Measurements from ENCODE around the gene RBKS.
"Not testable (repeated sequence)": the region's sequence is repeated elsewhere in the genome, so short reads cannot be mapped to it uniquely, and the experiment has no call there.

Gene RBKS

DNA sequence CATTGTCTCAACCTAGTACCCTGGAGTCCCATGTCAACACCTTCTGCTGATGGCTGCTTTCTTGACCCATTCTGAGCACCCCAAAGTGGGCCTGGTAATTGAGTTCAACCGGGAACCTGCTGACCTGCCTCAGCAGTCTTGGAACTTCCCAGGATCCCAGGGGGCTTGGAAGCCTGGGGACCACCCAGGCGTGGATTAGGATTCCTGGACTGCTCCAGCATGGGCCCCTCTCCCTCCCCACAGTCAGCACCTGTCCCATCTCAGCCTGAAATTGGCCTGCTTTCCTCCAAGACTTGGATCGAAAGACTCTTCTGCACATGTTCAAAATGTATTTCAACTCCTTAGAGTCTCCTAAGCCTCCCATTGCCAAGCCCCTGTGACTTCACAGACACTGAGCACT is 134.1 kb downstream of the RBKS start:
- DNase-seq: no peak

DNA sequence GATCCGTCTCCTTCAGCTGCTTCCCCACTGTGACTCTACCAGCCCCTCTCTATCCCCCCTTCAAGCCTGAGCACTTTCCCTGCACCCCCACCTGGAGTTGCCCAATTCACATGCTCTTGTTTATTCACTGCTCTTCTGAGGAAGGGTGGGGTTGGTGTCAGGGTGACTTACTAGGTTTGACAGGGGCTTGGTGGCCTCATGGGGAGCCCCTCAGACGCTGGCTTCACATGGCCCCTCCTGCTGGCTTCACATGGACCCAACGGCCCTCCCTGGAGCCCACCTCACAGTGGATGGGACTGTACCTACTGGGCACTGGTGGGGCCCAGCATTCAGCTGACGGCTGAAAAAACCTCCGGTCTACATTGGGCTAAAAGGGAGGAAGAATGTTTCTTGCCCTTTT is 135.4 kb downstream of the RBKS start:
- DNase-seq: peak; percentile 54

DNA sequence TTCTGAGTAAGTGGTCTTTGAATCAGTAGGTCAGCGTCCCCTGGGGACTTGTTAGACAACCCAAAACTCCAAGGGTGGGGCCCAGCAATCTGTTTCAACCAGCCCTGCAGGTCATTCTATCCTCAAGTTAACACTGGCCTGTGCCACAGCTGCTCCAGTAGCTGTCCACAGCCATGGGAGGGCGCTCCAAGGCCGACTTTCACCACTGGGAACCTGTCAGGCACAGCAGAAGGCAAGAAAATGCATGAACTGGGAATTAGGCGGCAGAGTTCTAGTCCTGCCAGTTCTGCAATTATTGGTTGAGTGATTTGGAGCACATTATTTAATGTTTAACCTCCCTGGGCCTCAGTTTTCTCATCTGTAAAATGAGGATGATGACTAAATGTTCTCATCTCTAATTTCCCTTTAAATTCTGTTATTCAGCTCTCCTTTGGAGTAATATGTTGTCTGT is 136.0 kb downstream of the RBKS start:
- peak; percentile 87 for DNase-seq

DNA sequence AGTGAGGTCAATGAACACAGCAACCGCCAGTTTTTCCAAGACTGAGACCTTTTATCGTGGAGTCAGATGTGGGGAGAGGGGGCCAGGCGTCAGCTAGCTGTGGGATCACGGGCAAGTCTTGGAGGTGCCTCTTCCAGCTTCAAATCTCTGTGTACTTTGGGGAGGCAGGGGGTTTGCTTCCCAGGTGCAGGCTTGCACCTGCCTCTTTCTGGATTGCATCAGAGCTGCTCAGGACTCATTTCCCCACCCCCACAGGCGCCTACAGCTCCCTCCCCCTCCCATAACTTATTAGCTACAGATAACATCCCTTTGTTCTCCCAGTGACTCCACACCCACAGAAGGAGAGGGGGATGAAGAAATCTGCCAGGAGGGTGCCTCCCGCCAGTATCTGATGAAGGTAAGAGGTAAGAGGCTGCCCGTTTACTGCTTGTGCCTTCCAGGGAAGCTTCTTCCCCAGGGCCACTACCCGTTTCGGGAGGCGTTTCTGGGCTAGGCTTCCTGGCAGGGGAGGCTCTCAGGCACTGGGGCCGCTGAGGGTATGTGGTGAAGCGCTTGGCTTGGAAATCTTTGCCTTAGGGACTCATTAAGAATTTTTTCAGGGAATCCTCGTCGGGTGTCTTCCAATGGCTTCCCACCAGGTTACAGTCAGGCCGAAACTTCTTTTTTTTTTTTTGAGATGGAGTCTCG is 137.5 kb downstream of the RBKS start:
- peak; percentile 47 for DNase-seq

DNA sequence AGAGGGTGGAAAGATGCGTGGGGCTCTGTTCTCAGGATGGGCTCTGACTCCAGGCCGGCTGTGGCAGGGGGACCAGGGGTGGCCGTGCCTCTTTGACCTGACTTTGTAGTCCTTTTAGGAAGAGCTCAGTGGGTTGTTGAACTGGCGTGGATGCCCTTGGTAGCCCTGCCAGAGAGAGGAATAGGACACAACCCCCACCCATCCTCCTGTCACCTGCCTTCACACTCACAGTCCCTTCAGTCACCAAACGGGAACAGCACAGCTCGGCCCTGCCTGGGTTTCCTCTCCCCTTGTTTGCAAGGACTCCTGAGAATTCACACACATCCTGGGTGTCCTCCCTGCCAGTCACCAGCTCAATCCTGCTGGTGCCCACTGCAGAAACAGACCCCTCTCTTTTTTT is 138.8 kb downstream of the RBKS start:
- DNase-seq: peak; percentile 9

DNA sequence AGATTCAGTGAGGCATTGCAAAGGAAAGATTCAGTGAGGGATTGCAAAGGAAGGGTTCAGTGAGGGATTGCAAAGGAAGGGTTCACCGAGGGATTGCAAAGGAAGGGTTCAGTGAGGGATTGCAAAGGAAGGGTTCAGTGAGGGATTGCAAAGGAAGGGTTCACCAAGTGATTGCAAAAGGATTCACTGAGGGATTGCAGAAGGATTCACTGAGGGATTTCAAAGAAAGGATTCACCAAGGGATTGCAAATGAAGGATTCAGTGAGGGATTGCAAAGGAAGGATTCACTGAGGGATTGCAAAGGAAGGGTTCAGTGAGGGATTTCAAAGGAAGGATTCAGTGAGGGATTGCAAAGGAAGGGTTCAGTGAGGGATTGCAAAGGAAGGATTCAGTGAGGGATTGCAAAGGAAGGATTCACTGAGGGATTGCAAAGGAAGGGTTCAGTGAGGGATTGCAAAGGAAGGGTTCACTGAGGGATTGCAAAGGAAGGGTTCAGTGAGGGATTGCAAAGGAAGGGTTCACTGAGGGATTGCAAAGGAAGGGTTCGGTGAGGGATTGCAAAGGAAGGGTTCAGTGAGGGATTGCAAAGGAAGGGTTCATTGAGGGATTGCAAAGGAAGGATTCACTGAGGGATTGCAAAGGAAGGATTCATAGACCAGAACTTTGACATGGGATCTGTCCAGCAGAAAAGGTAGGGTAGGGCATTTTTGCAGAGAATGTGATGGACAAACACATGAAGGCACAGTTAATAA is 141.2 kb downstream of the RBKS start:
- peak; percentile 17 for DNase-seq

DNA sequence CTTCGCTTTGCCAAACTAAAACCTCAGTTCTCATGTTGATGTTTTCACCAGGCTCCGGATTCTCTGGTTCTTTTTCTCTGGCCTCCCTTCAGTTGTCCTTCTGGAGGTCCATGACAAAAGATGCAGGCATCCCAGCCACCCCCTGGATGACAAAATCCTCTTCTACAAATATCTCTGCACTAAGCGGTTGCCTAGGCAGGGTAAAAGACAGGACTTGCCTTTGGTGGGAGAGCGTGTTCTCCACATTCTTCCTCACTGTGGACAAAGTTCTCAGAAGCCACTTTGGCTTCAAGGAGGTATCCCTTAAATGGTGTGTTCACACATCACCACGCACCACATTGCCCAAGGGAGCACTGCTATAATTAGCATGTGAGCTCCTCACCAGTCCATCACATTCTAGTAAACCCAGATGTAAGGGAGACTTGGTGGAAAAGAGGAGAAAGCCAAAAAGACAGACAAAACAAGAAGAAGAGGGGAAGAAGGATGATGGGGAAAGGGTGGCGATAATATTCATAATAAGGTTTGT is 142.3 kb downstream of the RBKS start:
- peak; percentile 15 for DNase-seq

DNA sequence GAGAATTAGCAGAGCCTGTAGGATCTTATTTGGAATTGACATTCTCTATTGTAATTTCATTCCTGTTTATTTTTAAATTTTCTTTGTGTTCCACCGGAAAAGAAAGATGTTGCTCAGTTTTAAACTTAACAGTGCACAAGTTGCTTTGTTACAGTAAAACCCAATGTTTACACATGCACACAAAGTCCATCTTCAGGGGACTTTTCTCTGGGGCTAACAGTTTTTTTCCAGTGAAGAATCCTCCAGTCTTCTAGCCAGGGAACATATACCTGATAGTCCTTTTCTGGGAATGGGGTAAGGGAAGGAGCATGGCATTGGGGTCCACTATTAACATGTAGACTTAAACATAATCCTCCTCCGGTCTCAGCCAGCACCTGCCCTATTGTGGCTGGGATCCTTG is 143.9 kb downstream of the RBKS start:
- DNase-seq: no peak

DNA sequence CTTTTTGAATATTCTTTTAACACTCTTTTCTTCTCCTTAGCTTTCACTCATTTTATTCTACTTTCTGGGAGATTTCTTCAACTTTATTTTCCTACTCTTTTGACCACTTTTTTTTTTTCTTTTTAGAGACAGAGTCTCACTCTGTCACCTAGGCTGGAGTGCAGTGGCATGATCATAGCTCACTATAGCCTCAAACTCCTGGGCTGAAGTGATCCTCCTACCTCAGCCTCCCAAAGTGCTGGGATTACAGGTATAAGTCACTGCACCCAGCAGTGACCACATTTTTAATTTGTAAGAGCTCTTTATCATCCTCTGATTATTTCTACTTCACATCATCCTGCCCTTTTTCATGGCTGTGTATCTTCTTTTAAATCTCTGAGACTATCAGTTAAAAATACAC is 144.7 kb downstream of the RBKS start:
- not testable (repeated sequence) for DNase-seq

DNA sequence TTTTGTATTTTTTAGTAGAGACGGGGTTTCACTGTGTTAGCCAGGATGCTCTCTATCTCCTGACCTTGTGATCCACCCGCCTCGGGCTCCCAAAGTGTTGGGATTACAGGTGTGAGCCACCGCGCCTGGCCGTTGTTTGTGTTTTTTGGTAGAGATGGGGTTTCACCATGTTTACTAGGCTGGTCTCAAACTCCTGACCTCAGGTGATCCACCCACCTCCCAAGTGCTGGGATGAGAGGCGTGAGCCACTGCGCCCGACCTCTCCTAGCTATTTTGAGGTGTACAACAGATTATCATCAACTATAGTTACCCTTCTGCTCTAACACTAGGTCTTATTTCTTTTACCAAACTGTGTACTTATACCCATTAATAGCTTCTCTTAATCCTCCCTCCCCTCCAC is 147.6 kb downstream of the RBKS start:
- DNase-seq: peak; percentile 37

DNA sequence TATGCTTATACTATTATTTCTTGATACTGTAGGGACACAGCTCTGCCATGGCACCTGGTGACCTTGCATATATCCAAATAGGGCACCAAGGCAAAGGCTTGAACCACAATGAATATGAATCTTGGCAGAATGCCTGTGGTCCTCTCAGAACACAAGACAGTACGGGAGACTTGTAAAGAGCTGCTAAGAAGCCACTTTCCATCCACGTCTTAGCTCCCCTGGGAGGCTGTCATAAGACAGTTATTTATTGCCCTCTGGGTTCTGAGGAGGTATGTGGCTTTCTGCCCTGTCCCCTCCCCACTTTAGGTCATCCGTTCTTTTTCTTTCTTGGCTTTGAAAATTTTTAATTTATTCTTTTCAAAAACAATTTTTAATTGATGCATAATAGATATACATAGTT is 148.5 kb downstream of the RBKS start:
- DNase-seq: peak; percentile 30

DNA sequence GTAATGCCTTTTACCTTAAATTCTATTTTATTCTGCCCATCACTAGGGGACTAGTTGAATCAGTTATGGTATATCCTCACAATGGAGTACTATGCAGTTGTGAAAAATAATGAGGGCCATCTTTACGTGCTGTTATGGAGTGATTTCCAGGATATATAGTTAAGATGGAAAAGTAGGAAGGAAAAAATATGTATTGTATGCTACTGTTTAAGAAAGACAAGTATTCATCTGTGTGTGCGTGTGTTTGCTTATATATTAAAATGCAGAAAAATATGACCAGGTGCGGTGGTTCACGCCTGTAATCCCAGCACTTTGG is 151.2 kb downstream of the RBKS start:
- DNase-seq: no peak

DNA sequence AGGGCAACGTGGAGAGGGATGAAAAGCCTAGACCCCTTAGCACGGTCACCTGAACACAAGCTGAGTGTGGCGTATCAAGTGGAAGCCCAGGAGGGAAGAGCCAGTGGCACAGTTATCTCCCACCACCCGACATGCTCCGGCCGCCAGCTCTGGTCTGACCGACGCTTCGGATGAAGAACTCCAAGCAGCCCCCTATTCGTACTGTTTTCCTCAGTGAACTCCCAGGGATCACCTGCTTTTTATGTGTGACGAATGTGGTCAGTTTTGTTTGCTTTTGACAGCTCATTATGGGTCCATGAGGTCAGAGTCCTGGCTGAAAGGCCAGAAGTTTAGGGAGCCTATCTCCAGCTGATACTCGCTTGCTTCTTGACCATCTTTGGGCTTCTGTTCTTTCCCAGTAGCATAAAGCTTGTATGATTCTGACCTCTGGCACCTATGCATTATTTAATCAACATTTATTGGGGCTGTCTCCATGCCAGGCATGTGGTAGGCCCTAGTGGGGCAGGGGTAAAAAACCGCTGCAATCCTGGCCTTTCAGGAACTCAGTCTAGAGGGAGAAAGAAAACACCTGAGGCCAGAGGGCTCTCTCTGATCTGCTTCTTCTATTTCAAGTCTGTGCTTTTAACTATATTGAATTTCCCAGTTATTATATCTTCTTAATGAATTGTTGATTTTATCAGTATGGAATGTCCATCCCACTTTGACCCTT is 151.7 kb downstream of the RBKS start:
- DNase-seq: peak; percentile 33

DNA sequence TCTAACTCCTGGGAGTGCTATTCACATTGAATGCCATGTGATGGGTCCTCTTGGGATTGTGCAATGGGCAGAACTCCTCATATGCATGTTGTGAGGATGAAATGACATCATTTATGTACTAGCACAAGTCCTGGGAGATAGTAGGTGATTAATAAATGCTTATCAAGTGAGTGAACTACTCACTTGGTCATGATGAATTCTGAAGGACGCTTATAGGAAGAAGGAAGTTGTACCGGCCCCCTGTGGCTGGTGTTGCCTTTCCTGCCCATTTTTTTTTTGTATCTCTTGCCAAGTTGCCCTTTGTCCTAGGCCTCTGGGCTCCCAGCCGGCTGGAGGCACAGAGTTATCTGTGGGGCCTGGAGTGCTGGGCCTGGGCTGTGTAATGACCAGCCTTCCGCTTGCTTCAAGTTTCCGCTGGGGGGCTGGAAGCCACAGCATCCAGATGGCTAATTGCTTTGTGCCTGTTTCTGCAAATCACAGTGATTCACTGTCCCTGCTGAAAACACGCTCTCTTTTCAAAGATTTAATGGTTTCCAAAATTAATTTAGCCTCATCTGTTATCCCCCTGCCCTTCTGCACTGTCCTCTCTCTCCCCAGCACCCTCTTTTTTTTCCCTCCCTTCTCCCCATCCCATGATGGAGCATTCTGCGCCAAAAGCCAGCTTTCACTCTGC is 152.4 kb downstream of the RBKS start:
- no peak for DNase-seq

DNA sequence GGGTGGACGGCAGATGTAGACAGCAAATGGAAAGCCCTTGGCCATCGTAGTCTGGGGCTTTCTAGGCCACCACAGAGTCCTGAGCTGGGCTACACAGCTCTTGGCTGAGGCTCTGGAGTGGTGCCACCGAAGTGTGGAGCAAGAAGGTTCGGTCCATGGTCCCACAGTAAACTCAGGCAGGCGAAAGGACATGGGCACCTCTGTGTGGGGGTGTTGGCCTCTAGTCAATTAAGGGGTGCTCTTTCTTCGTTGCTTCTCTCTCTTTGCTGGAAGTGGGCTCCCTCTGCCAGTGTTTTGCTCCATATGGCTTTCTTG is 153.3 kb downstream of the RBKS start:
- no peak for DNase-seq

DNA sequence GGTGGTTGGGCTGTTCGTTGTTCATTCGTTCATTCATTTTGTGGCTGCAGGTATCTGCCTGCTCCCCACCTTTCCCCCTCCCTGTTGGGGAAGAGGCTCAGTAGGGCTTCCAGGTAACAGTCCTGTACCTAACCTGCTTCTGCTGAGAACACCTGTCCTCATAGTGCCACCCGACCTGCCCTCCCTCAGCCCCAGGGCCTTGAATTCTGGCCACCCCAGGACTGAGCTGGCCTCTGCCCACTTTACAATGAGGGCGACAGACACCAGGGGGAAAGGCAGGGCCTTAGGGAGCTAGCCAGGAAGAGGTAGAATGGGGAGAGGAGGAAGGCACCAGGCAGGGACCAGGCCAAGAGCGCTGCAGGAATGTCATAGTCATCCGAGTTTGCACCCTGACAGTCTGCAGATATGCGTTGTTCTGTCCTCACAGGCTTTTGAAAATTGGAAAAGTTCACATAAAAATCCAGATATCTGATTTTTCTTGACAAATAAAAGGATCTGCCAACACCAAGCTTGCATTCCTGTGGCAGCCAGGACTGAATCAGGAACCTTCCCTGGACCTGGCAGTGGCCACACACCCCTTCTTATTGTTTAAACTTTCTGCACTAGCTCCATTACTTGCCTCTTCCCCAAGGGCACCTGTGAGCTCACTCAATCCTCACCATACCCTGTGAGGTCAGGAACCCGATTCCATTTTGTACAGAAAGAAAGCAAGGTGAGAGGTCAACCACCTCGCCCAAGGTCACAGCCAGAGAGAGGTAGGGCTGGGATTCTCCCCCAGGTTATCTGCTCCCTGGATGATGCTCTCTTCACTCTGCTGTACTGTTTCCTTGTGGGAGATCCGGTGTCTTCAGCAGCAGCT is 153.9 kb downstream of the RBKS start:
- DNase-seq: peak; percentile 52

DNA sequence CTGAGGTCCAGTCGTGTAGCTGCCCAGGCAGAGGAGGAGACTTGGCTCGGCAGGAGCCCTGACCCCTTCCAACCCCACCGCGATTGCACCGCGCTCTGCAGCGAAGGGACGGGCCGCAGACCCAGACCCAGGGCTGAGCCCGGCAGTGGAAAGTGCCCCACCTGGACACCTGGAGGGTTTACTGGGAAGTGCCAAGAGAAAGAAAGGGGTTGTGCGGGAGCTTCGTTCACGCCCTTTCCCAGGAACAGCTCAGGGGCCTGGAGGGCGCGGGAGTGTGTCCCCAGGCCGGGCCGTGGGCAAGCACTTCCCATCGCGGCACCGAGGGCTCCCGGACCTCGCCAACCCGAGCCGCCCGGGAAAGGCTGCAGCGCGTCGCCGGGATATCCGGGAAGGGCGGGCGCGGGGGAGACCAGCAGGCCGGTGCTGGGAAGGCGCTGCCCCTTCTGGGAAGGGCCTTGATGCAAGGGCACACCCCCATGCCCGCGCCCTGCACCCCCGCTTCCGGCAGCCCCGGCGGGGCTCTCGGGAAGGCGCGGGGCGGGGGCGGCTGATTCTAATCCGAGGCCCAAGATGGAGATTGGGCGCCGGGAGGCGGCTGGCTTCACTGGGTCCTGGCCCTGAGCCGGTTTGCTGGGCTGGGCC is 154.8 kb downstream of the RBKS start:
- peak; percentile 87 for DNase-seq

DNA sequence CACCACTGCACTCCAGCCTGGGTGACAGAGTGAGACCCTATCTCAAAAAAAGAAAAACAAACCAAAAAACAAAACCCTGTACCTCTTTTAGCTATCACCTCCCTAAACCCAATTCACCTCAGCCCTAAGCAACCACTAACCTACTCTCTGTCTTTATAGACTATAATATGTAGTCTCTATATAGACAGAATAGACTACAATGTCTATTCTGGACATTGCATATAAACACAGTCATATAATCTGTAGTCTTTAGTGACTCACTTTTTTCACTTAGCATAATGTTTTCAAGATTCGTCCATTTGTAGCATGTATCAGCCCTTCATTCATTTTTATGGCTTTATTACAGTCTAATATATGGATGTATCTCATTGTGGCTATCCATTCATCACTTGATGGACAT is 155.9 kb downstream of the RBKS start:
- no peak for DNase-seq

All from activated CD8-positive, alpha-beta memory T cell treated with anti-CD3 and anti-CD28 coated beads for 24 hours (primary cell).